Liver (tissue), 9 donors: ENCODE results near the gene RNLS. TPM values are rescaled to one million over a fixed set of nuclear protein-coding genes. Genes with fewer than 3 reads are reported as not detected.

Experiments
- DNase-seq: peaks from one replicate; pipeline ENCODE4 v3.0.0-alpha.2; 2017; ENCODE audit warnings: low spot score
- H3K27ac ChIP-seq, 2 donors: one replicate each; pipeline ENCODE4 v1.7.0; 2013; ENCODE audit warnings: inconsistent platforms in 2 of 2, low read length in 2 of 2, control low read depth in 1 of 2, low read depth in 1 of 2, mild to moderate bottlenecking in 1 of 2
- H3K27me3 ChIP-seq, 4 donors: one replicate each; pipeline versions ENCODE4 v1.6.1 to v1.7.0; 2013; ENCODE audit warnings: low read length in 3 of 4, inconsistent platforms in 1 of 4, mild to moderate bottlenecking in 1 of 4, moderate library complexity in 1 of 4; ENCODE audit not compliant: control insufficient read depth in 4 of 4, insufficient read depth in 4 of 4
- H3K36me3 ChIP-seq, 4 donors: one replicate each; pipeline versions ENCODE4 v1.6.1 to v1.7.0; 2013; ENCODE audit warnings: low read length in 3 of 4, mild to moderate bottlenecking in 3 of 4, low read depth in 1 of 4, moderate library complexity in 1 of 4; ENCODE audit not compliant: control insufficient read depth in 4 of 4, insufficient read depth in 3 of 4
- H3K4me1 ChIP-seq, 4 donors: one replicate each; pipeline versions ENCODE4 v1.6.1 to v1.7.0; 2013; ENCODE audit warnings: low read length in 3 of 4, mild to moderate bottlenecking in 3 of 4, moderate library complexity in 1 of 4; ENCODE audit not compliant: control insufficient read depth in 4 of 4, insufficient read depth in 4 of 4
- H3K4me3 ChIP-seq, 3 donors: one replicate each; pipeline versions ENCODE4 v1.6.1 to v1.7.0; 2013; ENCODE audit warnings: low read length in 3 of 3, control low read depth in 1 of 3, low read depth in 1 of 3, mild to moderate bottlenecking in 1 of 3
- H3K9ac ChIP-seq, 2 donors: one replicate each; pipeline ENCODE4 v1.7.0; 2013; ENCODE audit warnings: low read length in 2 of 2, mild to moderate bottlenecking in 2 of 2, moderate library complexity in 2 of 2, control low read depth in 1 of 2, low read depth in 1 of 2
- H3K9me3 ChIP-seq, 4 donors: one replicate each; pipeline versions ENCODE4 v1.6.1 to v1.7.0; 2013; ENCODE audit warnings: low read length in 3 of 4; ENCODE audit not compliant: control insufficient read depth in 4 of 4
- CTCF ChIP-seq: fragments of 150-350 bp; IDR thresholded peaks from 2 replicates; pipeline ENCODE4 v1.5.1; 2017; ENCODE audit warnings: improper control_type of control experiment, low read depth, low read length; ENCODE audit not compliant: missing input control
- EGR1 ChIP-seq, 2 donors: IDR thresholded peaks; 2 replicates each; pipeline ENCODE4 v1.6.1; 2016 to 2018; ENCODE audit warnings: antibody characterized with exemption in 2 of 2, low read depth in 2 of 2
- FOXA1 ChIP-seq: IDR thresholded peaks from 2 replicates; pipeline ENCODE4 v1.6.1; 2016; ENCODE audit warnings: antibody characterized with exemption
- FOXA2 ChIP-seq: IDR thresholded peaks from 2 replicates; pipeline ENCODE4 v1.6.1; 2016; ENCODE audit warnings: antibody characterized with exemption
- GABPA ChIP-seq, 2 donors: IDR thresholded peaks in 1 of 2; conservative IDR thresholded peaks in 1 of 2; 2 replicates each; pipeline ENCODE4 v1.6.1; 2016; ENCODE audit warnings: antibody characterized with exemption in 2 of 2, mild to moderate bottlenecking in 1 of 2, moderate library complexity in 1 of 2
- HNF4A ChIP-seq, 2 donors: conservative IDR thresholded peaks; 2 replicates each; pipeline ENCODE4 v1.6.1; 2016; ENCODE audit warnings: antibody characterized with exemption in 2 of 2, mild to moderate bottlenecking in 2 of 2
- HNF4G ChIP-seq: IDR thresholded peaks from 2 replicates; pipeline ENCODE4 v1.6.1; 2016; ENCODE audit warnings: antibody characterized with exemption
- JUND ChIP-seq, 2 donors: IDR thresholded peaks; 2 replicates each; pipeline ENCODE4 v1.6.1; 2016; ENCODE audit warnings: antibody characterized with exemption in 2 of 2
- MAX ChIP-seq: IDR thresholded peaks from 2 replicates; pipeline ENCODE4 v1.6.1; 2016; ENCODE audit warnings: antibody characterized with exemption
- NR2F2 ChIP-seq: IDR thresholded peaks from 2 replicates; pipeline ENCODE4 v1.6.1; 2016; ENCODE audit warnings: antibody characterized with exemption
- RAD21 ChIP-seq, 2 donors: IDR thresholded peaks; 2 replicates each; pipeline ENCODE4 v1.6.1; 2016; ENCODE audit warnings: antibody characterized with exemption in 2 of 2, mild to moderate bottlenecking in 2 of 2
- REST ChIP-seq: IDR thresholded peaks from 2 replicates; pipeline ENCODE4 v1.6.1; 2016; ENCODE audit warnings: antibody characterized with exemption, mild to moderate bottlenecking
- RXRA ChIP-seq, 2 donors: IDR thresholded peaks; 2 replicates each; pipeline ENCODE4 v1.6.1; 2017 to 2018; ENCODE audit warnings: antibody characterized with exemption in 2 of 2, mild to moderate bottlenecking in 1 of 2
- SP1 ChIP-seq: IDR thresholded peaks from 2 replicates; pipeline ENCODE4 v1.6.1; 2018; ENCODE audit warnings: antibody characterized with exemption, mild to moderate bottlenecking
- TAF1 ChIP-seq: conservative IDR thresholded peaks from 2 replicates; pipeline ENCODE4 v1.6.1; 2016; ENCODE audit warnings: antibody characterized with exemption, mild to moderate bottlenecking
- YY1 ChIP-seq: IDR thresholded peaks from 2 replicates; pipeline ENCODE4 v1.6.1; 2016; ENCODE audit warnings: antibody characterized with exemption, mild to moderate bottlenecking
- ZBTB33 ChIP-seq: IDR thresholded peaks from 2 replicates; pipeline ENCODE4 v1.6.1; 2016; ENCODE audit warnings: antibody characterized with exemption
- WGBS: extraction: QIAGEN DNeasy Blood & Tissue Kit; methylation state at CpG from one replicate; pipeline ENCODE4 v1.1.7; 2013; 5-methylcytosine and 5-hydroxymethylcytosine counted together
- polyA plus RNA-seq, 2 donors: library from polyadenylated mRNA; stranded (reverse) in 1 of 2; unstranded in 1 of 2; fragments of 200-250 nt in 1 of 2; fragments of >200 nt in 1 of 2; fragmentation: Nextera tagmentation in 1 of 2; extraction: Ambion mirVana in 1 of 2; gene quantifications; one replicate each; pipeline versions ENCODE4 v1.2.1 to v1.2.3, GENCODE V29; 2013 to 2015
- total RNA-seq, 2 donors: library from RNA; depleted of rRNA; stranded (reverse); fragments of >200 nt; gene quantifications; one replicate each; pipeline ENCODE4 v1.2.3, GENCODE V29; 2014
- donor health status: healthy.
- donor health status: healthy.
- donor health status: healthy.
- donor health status: healthy.
- donor health status: healthy.

The RNLS gene
- total and polyA plus RNA-seq, 4 donors: 4.1 to 12.4 (median 7.5) TPM

GRCh38 chr10:88493691-88494483 lies 89.2 kb downstream of the RNLS start:
- TF ChIP-seq JUND (IDR thresholded peaks at IDR 0.05) (no peak), TAF1 (no peak), HNF4G (no peak), RAD21 (IDR thresholded peaks at IDR 0.05) (no peak), MAX (no peak), GABPA (IDR thresholded peaks at IDR 0.05 in 1 of 2, conservative IDR thresholded peaks at IDR 0.05 in 1 of 2) (no peak), FOXA1 (no peak), CTCF (no peak), FOXA2 (no peak), REST (no peak), ZBTB33 (no peak), YY1 (no peak), SP1 (no peak), HNF4A (conservative IDR thresholded peaks at IDR 0.05) (no peak), EGR1 (IDR thresholded peaks at IDR 0.05; ENCODE audit: low read depth in 2 of 2) (no peak), NR2F2 (no peak)
- DNase-seq: no peak
- no peak overlapping the region for H3K9ac ChIP-seq
- WGBS: 72% methylated on average over 3 of the region's 3 CpGs
- H3K36me3 ChIP-seq: no peaks in the 10 kb centered on the region
- H3K27ac ChIP-seq: no peak overlapping the region
- H3K4me1 ChIP-seq: peaks cover 6 to 51% (median 25%) of the 10 kb centered on the region in 4 donors
- H3K4me3 ChIP-seq: no peak overlapping the region
- H3K27me3 ChIP-seq: no peaks in the 10 kb centered on the region
- no peaks in the 10 kb centered on the region for H3K9me3 ChIP-seq

GRCh38 chr10:88491314-88491713 lies 91.8 kb downstream of the RNLS start:
- no peak for DNase-seq
- 86% methylated on average over 1 of the region's 1 CpG for WGBS
- H3K36me3 ChIP-seq: no peaks in the 10 kb centered on the region
- H3K9ac ChIP-seq: no peak overlapping the region
- H3K27ac ChIP-seq: no peak overlapping the region
- no peaks in the 10 kb centered on the region for H3K9me3 ChIP-seq
- no peaks in the 10 kb centered on the region for H3K27me3 ChIP-seq
- H3K4me3 ChIP-seq: no peak overlapping the region
- H3K4me1 ChIP-seq: peaks cover 6 to 37% (median 24%) of the 10 kb centered on the region in 4 donors
- TF ChIP-seq FOXA2 (no peak), FOXA1 (no peak), JUND (IDR thresholded peaks at IDR 0.05) (no peak), YY1 (no peak), RXRA (IDR thresholded peaks at IDR 0.05) (no peak), ZBTB33 (no peak), REST (no peak), EGR1 (IDR thresholded peaks at IDR 0.05; ENCODE audit: low read depth in 2 of 2) (no peak), GABPA (IDR thresholded peaks at IDR 0.05 in 1 of 2, conservative IDR thresholded peaks at IDR 0.05 in 1 of 2) (no peak), NR2F2 (no peak), HNF4A (conservative IDR thresholded peaks at IDR 0.05) (no peak), HNF4G (no peak), SP1 (no peak), TAF1 (no peak)
